K562 treated with DMSO at 1 percent for 24 hours (cell line): Measurements from ENCODE around the gene SHISA4. TPM values are rescaled to one million over a fixed set of nuclear protein-coding genes. Genes with fewer than 3 reads are reported as not detected.

ENCODE experiments used
- total RNA-seq: library from RNA; unstranded; fragments of 300-600 nt; gene quantifications from 2 replicates; pipeline ENCODE4 v1.2.3, GENCODE V29; 2022; ENCODE audit warnings: low read depth; ENCODE audit not compliant: insufficient read depth

The SHISA4 gene
- total RNA-seq, result 1.5 and 2.6 TPM in 2 replicates

GRCh38 chr1:201888282-201889089, at the start of gene SHISA4:
Gene SHISA4 (plus strand): TSS chr1:201888898. CDS start chr1:201888995, 97 bp downstream.

Other genes with a start within 250 kb of the SHISA4 start
- 43.5 and 48.3 TPM in 2 replicates for gene IPO9, start 59.7 kb upstream of the SHISA4 start, total RNA-seq
- gene LMOD1, start 57.6 kb downstream of the SHISA4 start, total RNA-seq, result 3.4 and 3.9 TPM in 2 replicates
- 58.4 and 73.5 TPM in 2 replicates for gene TIMM17A, start 66.6 kb downstream of the SHISA4 start, total RNA-seq
- gene RNPEP, start 93.8 kb downstream of the SHISA4 start, total RNA-seq, result 173 and 183 TPM in 2 replicates
- 1.1 TPM in 2 replicates for gene ELF3, start 121.7 kb downstream of the SHISA4 start, total RNA-seq
- not detected in 2 replicates for gene GPR37L1, start 234.0 kb downstream of the SHISA4 start, total RNA-seq